SK-N-SH (cell line): ENCODE measurements around the gene POC1B. TPM values are rescaled to one million over a fixed set of nuclear protein-coding genes. Genes with fewer than 3 reads are reported as not detected.

ENCODE experiments used
- CTCF ChIA-PET: fragments of 300-600, 350-600 bp; formaldehyde crosslinking; extraction: SDS; loops from one replicate; lab custom pipeline; 2021; lab: Yijun Ruan, JAX
- POLR2A ChIA-PET: fragments of 350-600 bp; sonication (Branson Sonifier 250); formaldehyde crosslinking; extraction: SDS; loops from one replicate; lab custom pipeline; 2020; ENCODE audit warnings: antibody characterized with exemption, inconsistent platforms; lab: Yijun Ruan, JAX
- DNase-seq: peaks from one replicate; pipeline ENCODE4 v3.0.0; 2012
- H2AFZ ChIP-seq: fragments of 200-600 bp; sonication (generic); 2 replicates; pipeline ENCODE4 v1.8.1; 2016; ENCODE audit warnings: antibody characterized with exemption, mild to moderate bottlenecking, low read depth
- H3F3A ChIP-seq: fragments of 200-600 bp; sonication (generic); replicated peaks from 2 replicates; pipeline ENCODE3; 2016; ENCODE audit warnings: antibody characterized with exemption, mild to moderate bottlenecking; ENCODE audit not compliant: insufficient read depth
- H3K27ac ChIP-seq, 2 experiments: fragments of 200-500 bp in 1 of 2; fragments of 200-600 bp in 1 of 2; sonication (Bioruptor generic) in 1 of 2; sonication (generic), shearing (Covaris generic) in 1 of 2; 2 replicates each; pipeline versions ENCODE4 v1.5.1 to v1.6.1; 2014 to 2016; ENCODE audit warnings: low read depth in 2 of 2, inconsistent platforms in 1 of 2, low read length in 1 of 2, mild to moderate bottlenecking in 1 of 2, mixed read lengths in 1 of 2
- H3K27me3 ChIP-seq: fragments of 200-600 bp; sonication (generic), shearing (Covaris generic); 2 replicates; pipeline ENCODE4 v1.6.1; 2016; ENCODE audit warnings: mixed run types; ENCODE audit not compliant: insufficient read depth
- H3K36me3 ChIP-seq, 2 experiments: fragments of 200-500 bp in 1 of 2; fragments of 200-600 bp in 1 of 2; sonication (Bioruptor generic) in 1 of 2; sonication (generic) in 1 of 2; replicated peaks in 1 of 2; 2 replicates each; pipeline versions ENCODE3 to v1.5.1; 2014 to 2016; ENCODE audit warnings: low read length in 1 of 2, mild to moderate bottlenecking in 1 of 2; ENCODE audit not compliant: insufficient read depth in 2 of 2, control insufficient read depth in 1 of 2
- H3K4me1 ChIP-seq, 2 experiments: fragments of 200-500 bp in 1 of 2; fragments of 200-600 bp in 1 of 2; sonication (Bioruptor generic) in 1 of 2; sonication (generic), shearing (Covaris generic) in 1 of 2; 2 replicates each; pipeline versions ENCODE4 v1.5.1 to v1.6.1; 2014 to 2016; ENCODE audit warnings: low read depth in 1 of 2, low read length in 1 of 2, mixed run types in 1 of 2; ENCODE audit not compliant: insufficient read depth in 2 of 2, control insufficient read depth in 1 of 2
- H3K4me2 ChIP-seq: fragments of 200-600 bp; sonication (generic), shearing (Covaris generic); 2 replicates; pipeline ENCODE4 v1.6.1; 2017; ENCODE audit warnings: mixed run types
- H3K4me3 ChIP-seq, 2 experiments: fragments of 200-500 bp in 1 of 2; fragments of 200-600 bp in 1 of 2; sonication (Bioruptor generic) in 1 of 2; sonication (generic), shearing (Covaris generic) in 1 of 2; 2 replicates each; pipeline versions ENCODE4 v1.5.1 to v1.8.1; 2014 to 2016; ENCODE audit warnings: low read depth in 2 of 2, inconsistent platforms in 1 of 2, low read length in 1 of 2, mild to moderate bottlenecking in 1 of 2, mixed read lengths in 1 of 2, moderate library complexity in 1 of 2
- H3K79me2 ChIP-seq: fragments of 200-600 bp; sonication (generic); 2 replicates; pipeline ENCODE4 v1.8.1; 2017; ENCODE audit warnings: mild to moderate bottlenecking; ENCODE audit not compliant: insufficient read depth
- H3K9ac ChIP-seq: fragments of 200-600 bp; sonication (generic); 2 replicates; pipeline ENCODE4 v1.6.1; 2017; ENCODE audit warnings: mixed run types
- H3K9me2 ChIP-seq: fragments of 200-600 bp; sonication (generic); 2 replicates; pipeline ENCODE4 v1.6.1; 2017; ENCODE audit warnings: mixed run types
- H3K9me3 ChIP-seq: fragments of 200-600 bp; sonication (generic); 2 replicates; pipeline ENCODE4 v1.6.1; 2017; ENCODE audit warnings: mixed run types, mild to moderate bottlenecking, moderate library complexity
- H4K20me1 ChIP-seq: fragments of 200-600 bp; sonication (generic); 2 replicates; pipeline ENCODE4 v1.6.1; 2017; ENCODE audit warnings: mild to moderate bottlenecking, mixed run types; ENCODE audit not compliant: insufficient read depth
- CHD2 ChIP-seq: fragments of 150-350 bp; IDR thresholded peaks from 2 replicates; pipeline ENCODE4 v1.6.1; 2018; ENCODE audit warnings: low read length; ENCODE audit not compliant: partially characterized antibody
- EP300 ChIP-seq, 2 experiments: IDR thresholded peaks; 2 replicates each; pipeline versions ENCODE4 v1.4.0 to v1.6.1; 2012; ENCODE audit warnings: borderline replicate concordance in 1 of 2, low read depth in 1 of 2, low read length in 1 of 2
- FOSL2 ChIP-seq: IDR thresholded peaks from 2 replicates; pipeline ENCODE4 v1.4.0; 2012; ENCODE audit warnings: low read depth, mild to moderate bottlenecking, moderate library complexity, borderline replicate concordance
- JUND ChIP-seq: IDR thresholded peaks from 2 replicates; pipeline ENCODE4 v1.4.0; 2012
- RAD21 ChIP-seq: IDR thresholded peaks from 2 replicates; pipeline ENCODE4 v1.6.1; 2012; ENCODE audit warnings: mild to moderate bottlenecking, low read length
- RFX5 ChIP-seq: IDR thresholded peaks from 2 replicates; pipeline ENCODE4 v1.6.1; 2012; ENCODE audit warnings: mild to moderate bottlenecking, improper control_type of control experiment, low read length
- SMC3 ChIP-seq: IDR thresholded peaks from 2 replicates; pipeline ENCODE4 v1.6.1; 2012; ENCODE audit warnings: low read depth, low read length, improper control_type of control experiment
- TCF12 ChIP-seq: IDR thresholded peaks from 2 replicates; pipeline ENCODE4 v1.4.0; 2012
- WGBS: methylation state at CpG from one replicate; pipeline ENCODE4 v1.1.6; 2017; ENCODE audit warnings: low lambda C conversion rate; 5-methylcytosine and 5-hydroxymethylcytosine counted together
- polyA plus RNA-seq, 3 experiments: library from polyadenylated mRNA; depleted of rRNA; stranded (reverse); fragments of >200 nt; gene quantifications; 2 replicates each; pipeline ENCODE4 v1.2.3, GENCODE V29; 2012
- TF ChIP-seq, protein P1 (sequence below): fragments of 200-600 bp; sonication (generic); IDR thresholded peaks from 2 replicates; pipeline ENCODE4 v1.6.1; 2017; ENCODE audit warnings: antibody characterized with exemption, mild to moderate bottlenecking, moderate library complexity
- TF ChIP-seq, protein P2 (sequence below): fragments of 150-350 bp; IDR thresholded peaks from 2 replicates; pipeline ENCODE4 v1.6.1; 2016; ENCODE audit warnings: mild to moderate bottlenecking, low read depth, low read length

Gene POC1B
- polyA plus RNA-seq, 1 of the 3 experiments (the other 2 are of a cell fraction), result 4.0 TPM

DNA sequence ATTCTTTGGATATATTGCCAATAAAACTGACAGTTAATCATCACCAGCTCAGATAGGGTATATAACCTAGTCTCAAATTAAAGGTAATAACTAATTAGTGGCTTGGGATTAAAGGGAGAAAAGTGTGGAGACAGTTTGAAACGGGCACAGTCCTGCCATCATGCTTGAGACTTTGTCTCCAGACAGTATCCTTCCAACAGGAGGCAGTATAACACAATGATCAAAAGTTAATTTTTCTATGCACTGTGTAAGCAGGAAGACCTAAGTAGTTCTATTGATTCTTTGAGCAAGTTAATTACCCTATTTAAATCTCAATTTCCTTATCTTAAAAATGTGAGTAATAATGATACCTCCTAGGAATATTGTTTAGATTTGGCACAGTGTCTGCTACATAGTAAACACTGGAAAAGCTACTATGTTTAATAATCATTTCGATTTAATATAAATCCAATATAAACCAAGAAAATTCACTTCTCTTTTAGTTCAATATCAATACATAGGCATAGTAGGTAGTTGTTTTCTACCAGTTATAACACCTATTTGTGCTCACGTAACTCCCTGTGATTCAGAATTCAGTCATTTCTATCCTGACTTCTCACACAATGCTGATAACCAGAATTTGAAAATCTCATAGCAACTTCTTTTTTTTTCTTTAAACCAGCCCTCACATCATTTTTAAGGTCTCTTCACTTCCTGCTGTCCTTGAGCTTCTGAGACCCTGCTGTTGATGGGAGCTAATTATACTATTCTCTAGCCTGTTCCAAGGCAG lies 54.9 kb downstream of the POC1B start:
- TF ChIP-seq RFX5 (no peak), RAD21 (peak; percentile 80), SMC3 (peak; percentile 69)
- TF ChIP-seq, protein P1, sequence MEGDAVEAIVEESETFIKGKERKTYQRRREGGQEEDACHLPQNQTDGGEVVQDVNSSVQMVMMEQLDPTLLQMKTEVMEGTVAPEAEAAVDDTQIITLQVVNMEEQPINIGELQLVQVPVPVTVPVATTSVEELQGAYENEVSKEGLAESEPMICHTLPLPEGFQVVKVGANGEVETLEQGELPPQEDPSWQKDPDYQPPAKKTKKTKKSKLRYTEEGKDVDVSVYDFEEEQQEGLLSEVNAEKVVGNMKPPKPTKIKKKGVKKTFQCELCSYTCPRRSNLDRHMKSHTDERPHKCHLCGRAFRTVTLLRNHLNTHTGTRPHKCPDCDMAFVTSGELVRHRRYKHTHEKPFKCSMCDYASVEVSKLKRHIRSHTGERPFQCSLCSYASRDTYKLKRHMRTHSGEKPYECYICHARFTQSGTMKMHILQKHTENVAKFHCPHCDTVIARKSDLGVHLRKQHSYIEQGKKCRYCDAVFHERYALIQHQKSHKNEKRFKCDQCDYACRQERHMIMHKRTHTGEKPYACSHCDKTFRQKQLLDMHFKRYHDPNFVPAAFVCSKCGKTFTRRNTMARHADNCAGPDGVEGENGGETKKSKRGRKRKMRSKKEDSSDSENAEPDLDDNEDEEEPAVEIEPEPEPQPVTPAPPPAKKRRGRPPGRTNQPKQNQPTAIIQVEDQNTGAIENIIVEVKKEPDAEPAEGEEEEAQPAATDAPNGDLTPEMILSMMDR, result peak; percentile 77
- H2AFZ ChIP-seq, result 0 out of 2 replicates have a peak overlapping the region, but pooled peaks have one; percentile 30
- POLR2A ChIA-PET, result no interaction called here

DNA sequence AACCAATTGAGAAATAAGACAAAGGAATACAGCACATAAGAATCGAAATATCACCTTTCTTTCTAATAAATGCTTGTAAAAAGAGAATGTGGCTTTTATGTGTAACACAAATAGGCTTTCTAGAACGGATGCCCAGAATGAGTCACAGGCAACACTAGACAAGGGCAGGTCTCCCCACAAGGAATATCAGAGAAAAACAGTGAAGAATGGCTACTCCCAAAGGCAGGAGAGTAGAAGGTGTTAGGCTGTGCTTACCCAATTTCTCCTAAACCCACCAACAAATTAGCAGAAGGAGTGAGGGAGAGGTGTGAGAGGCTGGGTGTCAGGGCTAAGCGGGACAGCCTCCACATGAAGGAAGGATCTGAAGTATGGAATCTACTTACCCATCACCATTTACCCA lies 56.5 kb downstream of the POC1B start:
- no peaks in the 10 kb centered on the region for H4K20me1 ChIP-seq
- WGBS, result 64% methylated on average over 3 of the region's 3 CpGs
- H3K9me3 ChIP-seq, result no peaks in the 10 kb centered on the region
- no peak overlapping the region for H3K4me2 ChIP-seq
- H3K4me3 ChIP-seq, result no peak overlapping the region
- no peaks in the 10 kb centered on the region for H3K9me2 ChIP-seq
- no peak for DNase-seq
- ChIA-PET CTCF (interaction anchor here (1.7 to 14.0 kb wide), 5 partner anchors 11 to 448 kb away, joined by 6 to 235 read pairs (median 29); partner anchors contain the start of genes GALNT4 and POC1B), POLR2A (no interaction called here)
- no peak overlapping the region for H3K27ac ChIP-seq
- peaks cover 6 to 11% of the 10 kb centered on the region in 2 experiments; a peak in 3 of 4 replicates for H3K4me1 ChIP-seq
- no peak overlapping the region for H3K9ac ChIP-seq
- peaks cover 13% of the 10 kb centered on the region for H3F3A ChIP-seq
- no peaks in the 10 kb centered on the region for H3K79me2 ChIP-seq
- TF ChIP-seq FOSL2 (peak; percentile 26; the same call in 1 of the 2 replicates), JUND (peak; percentile 30; the same call in 1 of the 2 replicates), TCF12 (no peak), CHD2 (no peak), EP300 (IDR thresholded peaks at IDR 0.05; ENCODE audit: borderline replicate concordance in 1 of 2, low read depth in 1 of 2, low read length in 1 of 2) (no peak)
- TF ChIP-seq, protein P1, result no peak
- TF ChIP-seq, protein P2, sequence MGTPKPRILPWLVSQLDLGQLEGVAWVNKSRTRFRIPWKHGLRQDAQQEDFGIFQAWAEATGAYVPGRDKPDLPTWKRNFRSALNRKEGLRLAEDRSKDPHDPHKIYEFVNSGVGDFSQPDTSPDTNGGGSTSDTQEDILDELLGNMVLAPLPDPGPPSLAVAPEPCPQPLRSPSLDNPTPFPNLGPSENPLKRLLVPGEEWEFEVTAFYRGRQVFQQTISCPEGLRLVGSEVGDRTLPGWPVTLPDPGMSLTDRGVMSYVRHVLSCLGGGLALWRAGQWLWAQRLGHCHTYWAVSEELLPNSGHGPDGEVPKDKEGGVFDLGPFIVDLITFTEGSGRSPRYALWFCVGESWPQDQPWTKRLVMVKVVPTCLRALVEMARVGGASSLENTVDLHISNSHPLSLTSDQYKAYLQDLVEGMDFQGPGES, result no peak
- TF ChIP-seq, all 33 proteins: peak for 2
- no peaks in the 10 kb centered on the region for H3K36me3 ChIP-seq
- H3K27me3 ChIP-seq, result no peaks in the 10 kb centered on the region
- no peak overlapping the region for H2AFZ ChIP-seq

More for the DNA sequence above, 54.9 kb downstream of the POC1B start:
- Histone ChIP-seq H3K27me3 (no peaks in the 10 kb centered on the region), H3K9me2 (no peaks in the 10 kb centered on the region), H3K9me3 (no peaks in the 10 kb centered on the region), H3K9ac (no peak overlapping the region), H3K4me2 (no peak overlapping the region), H3K4me3 (no peak overlapping the region; a peak in 1 of 4 replicates), H4K20me1 (no peaks in the 10 kb centered on the region), H3K4me1 (peaks cover 2 to 6% of the 10 kb centered on the region in 2 experiments; a peak in 2 of 4 replicates), H3K27ac (no peak overlapping the region), H3F3A (peaks cover 13% of the 10 kb centered on the region), H3K36me3 (no peaks in the 10 kb centered on the region), H3K79me2 (no peaks in the 10 kb centered on the region)
- DNase-seq, result peak; percentile 29
- CTCF ChIA-PET, result interaction anchor here (0.6 to 14.0 kb wide), 22 partner anchors 9 to 726 kb away, joined by 3 to 235 read pairs (median 4); partner anchors contain the start of genes DUSP6, GALNT4 and POC1B
- WGBS, result 59% methylated on average over 3 of the region's 3 CpGs
